H1 (cell line): Measurements from ENCODE around the gene MCC. TPM values are rescaled to one million over a fixed set of nuclear protein-coding genes. Genes with fewer than 3 reads are reported as not detected.
A peak's percentile ranks its signal among the peaks of the same experiment; 100 is the strongest.

Source experiments
- CTCF ChIA-PET: fragments of 300-600 bp; sonication (Branson Sonifier 250); formaldehyde crosslinking; loops from one replicate; lab custom pipeline; 2021; ENCODE audit not compliant: partially characterized antibody; lab: Charles Lee
- POLR2A ChIA-PET: fragments of 300-600 bp; sonication (Branson Sonifier 250); formaldehyde crosslinking; loops from one replicate; lab custom pipeline; 2021; ENCODE audit warnings: inconsistent platforms; ENCODE audit not compliant: partially characterized antibody; lab: Charles Lee
- DNase-seq, 2 experiments: peaks; one replicate each; pipeline versions ENCODE4 v3.0.0 to v3.0.0-alpha.2; 2010 to 2022; ENCODE audit warnings: low spot score in 2 of 2, low read depth in 1 of 2, mixed read lengths in 1 of 2
- FAIRE-seq: peaks from 2 replicates; lab custom pipeline; 2011; peaks lifted over from hg19 to GRCh38; lab: Jason Lieb, UNC
- H2AFZ ChIP-seq: 2 replicates; pipeline ENCODE4 v1.8.1; 2012; ENCODE audit warnings: low read length, inconsistent platforms
- H2AK5ac ChIP-seq: 2 replicates; pipeline ENCODE4 v1.6.1; 2013; ENCODE audit warnings: low read depth, low read length
- H2BK120ac ChIP-seq: replicated peaks from 2 replicates; pipeline ENCODE3; 2013; ENCODE audit warnings: low read depth, low read length, inconsistent platforms
- H2BK12ac ChIP-seq: 2 replicates; pipeline ENCODE4 v1.6.1; 2013; ENCODE audit warnings: low read depth, low read length
- H2BK15ac ChIP-seq: 2 replicates; pipeline ENCODE4 v1.6.1; 2013; ENCODE audit warnings: low read length
- H2BK20ac ChIP-seq: 2 replicates; pipeline ENCODE4 v1.6.1; 2013; ENCODE audit warnings: low read length
- H2BK5ac ChIP-seq: 2 replicates; pipeline ENCODE4 v1.6.1; 2013; ENCODE audit warnings: low read depth, low read length
- H3K14ac ChIP-seq: 2 replicates; pipeline ENCODE4 v1.6.1; 2013; ENCODE audit warnings: inconsistent platforms; ENCODE audit not compliant: insufficient read length
- H3K18ac ChIP-seq: 2 replicates; pipeline ENCODE4 v1.6.1; 2013; ENCODE audit warnings: low read length; ENCODE audit errors: extremely low read depth
- H3K23ac ChIP-seq: 2 replicates; pipeline ENCODE4 v1.6.1; 2013; ENCODE audit warnings: inconsistent platforms; ENCODE audit not compliant: insufficient read length
- H3K23me2 ChIP-seq: 2 replicates; pipeline ENCODE4 v1.6.1; 2013; ENCODE audit warnings: low read depth, low read length
- H3K27ac ChIP-seq: 2 replicates; pipeline ENCODE4 v1.6.1; 2011; ENCODE audit warnings: low read depth, low read length, inconsistent platforms
- H3K27me3 ChIP-seq, 4 experiments: replicated peaks in 1 of 4; 1 replicate in 1 of 4; 2 replicates in 3 of 4; pipeline versions ENCODE4 v1.6.1 to v1.8.1; 2011 to 2013; ENCODE audit warnings: low read length in 3 of 4, mild to moderate bottlenecking in 3 of 4, inconsistent platforms in 2 of 4, mixed read lengths in 2 of 4, moderate library complexity in 1 of 4; ENCODE audit not compliant: control insufficient read depth in 3 of 4, insufficient read depth in 3 of 4; ENCODE audit errors: extremely low read depth in 1 of 4
- H3K36me3 ChIP-seq, 4 experiments: 2 replicates each; pipeline versions ENCODE4 v1.6.1 to v1.8.1; 2011 to 2013; ENCODE audit warnings: mild to moderate bottlenecking in 4 of 4, low read length in 3 of 4, moderate library complexity in 2 of 4, control low read depth in 1 of 4, inconsistent platforms in 1 of 4; ENCODE audit not compliant: insufficient read depth in 4 of 4, control insufficient read depth in 2 of 4
- H3K4ac ChIP-seq: replicated peaks from 2 replicates; pipeline ENCODE3; 2013; ENCODE audit warnings: low read length, low read depth, mixed read lengths, inconsistent platforms; ENCODE audit not compliant: insufficient read length
- H3K4me1 ChIP-seq, 4 experiments: replicated peaks in 1 of 4; 1 replicate in 1 of 4; 2 replicates in 3 of 4; pipeline versions ENCODE4 v1.6.1 to v1.8.1; 2011 to 2013; ENCODE audit warnings: low read length in 3 of 4, inconsistent platforms in 2 of 4, mixed read lengths in 1 of 4; ENCODE audit not compliant: insufficient read depth in 4 of 4, control insufficient read depth in 3 of 4
- H3K4me2 ChIP-seq, 2 experiments: 2 replicates each; pipeline versions ENCODE4 v1.6.1 to v1.8.1; 2011 to 2013; ENCODE audit warnings: low read depth in 2 of 2, low read length in 2 of 2, control low read depth in 1 of 2, inconsistent platforms in 1 of 2, mild to moderate bottlenecking in 1 of 2; ENCODE audit not compliant: insufficient read depth in 1 of 2
- H3K4me3 ChIP-seq, 4 experiments: fragments of 200-600, 300-600 bp in 1 of 4; sonication (generic), shearing (Covaris generic), sonication (Bioruptor Twin) in 1 of 4; 2 replicates each; pipeline versions ENCODE4 v1.5.1 to v1.8.1; 2011 to 2016; ENCODE audit warnings: low read length in 4 of 4, low read depth in 3 of 4, control low read depth in 2 of 4, inconsistent platforms in 2 of 4, mild to moderate bottlenecking in 2 of 4, mixed read lengths in 1 of 4, moderate library complexity in 1 of 4; ENCODE audit not compliant: insufficient read depth in 2 of 4; ENCODE audit errors: extremely low read depth in 1 of 4
- H3K56ac ChIP-seq: replicated peaks from 2 replicates; pipeline ENCODE3; 2013; ENCODE audit warnings: low read depth, mild to moderate bottlenecking, mixed read lengths, low read length, inconsistent platforms; ENCODE audit not compliant: insufficient read length
- H3K79me1 ChIP-seq: 2 replicates; pipeline ENCODE4 v1.6.1; 2013; ENCODE audit warnings: low read depth, low read length, control low read depth
- H3K79me2 ChIP-seq, 2 experiments: 2 replicates each; pipeline versions ENCODE4 v1.6.1 to v1.8.1; 2012 to 2013; ENCODE audit warnings: low read length in 2 of 2, mild to moderate bottlenecking in 2 of 2, inconsistent platforms in 1 of 2; ENCODE audit not compliant: insufficient read depth in 2 of 2, control insufficient read depth in 1 of 2
- H3K9ac ChIP-seq, 4 experiments: replicated peaks in 1 of 4; 1 replicate in 1 of 4; 2 replicates in 3 of 4; pipeline versions ENCODE4 v1.6.1 to v1.8.1; 2011 to 2013; ENCODE audit warnings: low read depth in 3 of 4, low read length in 3 of 4, control low read depth in 2 of 4, mild to moderate bottlenecking in 2 of 4, moderate library complexity in 2 of 4, inconsistent platforms in 1 of 4; ENCODE audit errors: extremely low read depth in 1 of 4
- H3K9me3 ChIP-seq, 2 experiments: 2 replicates each; pipeline versions ENCODE4 v1.6.1 to v1.8.1; 2012 to 2013; ENCODE audit warnings: mild to moderate bottlenecking in 2 of 2, moderate library complexity in 2 of 2, control low read depth in 1 of 2, inconsistent platforms in 1 of 2, low read depth in 1 of 2, low read length in 1 of 2, mixed read lengths in 1 of 2; ENCODE audit not compliant: insufficient read depth in 2 of 2
- H4K20me1 ChIP-seq, 2 experiments: replicated peaks in 1 of 2; 2 replicates each; pipeline versions ENCODE3 to v1.8.1; 2011 to 2013; ENCODE audit warnings: inconsistent platforms in 2 of 2, low read length in 2 of 2, mild to moderate bottlenecking in 1 of 2; ENCODE audit not compliant: insufficient read depth in 2 of 2, control insufficient read depth in 1 of 2
- H4K5ac ChIP-seq: 2 replicates; pipeline ENCODE4 v1.6.1; 2013; ENCODE audit warnings: low read length, low read depth, mixed read lengths, inconsistent platforms; ENCODE audit not compliant: insufficient read length
- H4K8ac ChIP-seq: 2 replicates; pipeline ENCODE4 v1.8.0; 2013; ENCODE audit warnings: mild to moderate bottlenecking, moderate library complexity, low read length, inconsistent platforms; ENCODE audit not compliant: insufficient read depth; ENCODE audit errors: extremely low read depth
- H4K91ac ChIP-seq: replicated peaks from 2 replicates; pipeline ENCODE3; 2013; ENCODE audit warnings: low read length, mixed read lengths, inconsistent platforms; ENCODE audit not compliant: insufficient read length
- ATF3 ChIP-seq: IDR thresholded peaks from 2 replicates; pipeline ENCODE4 v1.6.1; 2011; ENCODE audit warnings: low read depth, mild to moderate bottlenecking, low read length; ENCODE audit not compliant: insufficient read depth
- CEBPB ChIP-seq: IDR thresholded peaks from 2 replicates; pipeline ENCODE4 v1.6.1; 2012; ENCODE audit warnings: low read depth, low read length
- EP300 ChIP-seq, 2 experiments: IDR thresholded peaks; 1 replicate in 1 of 2; 2 replicates in 1 of 2; pipeline ENCODE4 v1.6.1; 2011 to 2012; ENCODE audit warnings: low read depth in 2 of 2, low read length in 2 of 2, mild to moderate bottlenecking in 2 of 2, borderline replicate concordance in 1 of 2, inconsistent platforms in 1 of 2, moderate library complexity in 1 of 2
- HDAC6 ChIP-seq: IDR thresholded peaks from one replicate; pipeline ENCODE4 v1.7.1; 2012; ENCODE audit warnings: low read depth, mild to moderate bottlenecking, inconsistent platforms, low read length, moderate library complexity
- KDM5A ChIP-seq: fragments of 200-600 bp; IDR thresholded peaks from 2 replicates; pipeline ENCODE4 v1.7.1; 2012; ENCODE audit warnings: mild to moderate bottlenecking, low read length, inconsistent platforms, mixed read lengths
- WGBS, 2 experiments: shearing (Covaris generic) in 1 of 2; methylation state at CpG; one replicate each; pipeline versions ENCODE4 v1.1.6 to v1.1.7; 2013 to 2015; ENCODE audit warnings: low lambda C conversion rate in 2 of 2, mixed read lengths in 2 of 2, inconsistent platforms in 1 of 2, low coverage in 1 of 2, missing lambda C conversion rate in 1 of 2; ENCODE audit not compliant: insufficient replicate concordance in 2 of 2, insufficient coverage in 1 of 2, insufficient read length in 1 of 2; ENCODE audit errors: extremely low coverage in 1 of 2, missing lambda C conversion rate in 1 of 2; 5-methylcytosine and 5-hydroxymethylcytosine counted together
- polyA plus RNA-seq, 7 experiments: library from polyadenylated mRNA; depleted of rRNA in 3 of 7; stranded (reverse) in 5 of 7; unstranded in 2 of 7; fragments of >200 nt in 5 of 7; fragments of 200-250 nt in 2 of 7; gene quantifications; 1 replicate in 5 of 7; 2 replicates in 1 of 7; 4 replicates in 1 of 7; pipeline versions ENCODE4 v1.2.1 to v1.2.3, GENCODE V29; 2011 to 2013; ENCODE audit warnings: missing spikeins in 2 of 7, mixed read lengths in 2 of 7
- total RNA-seq: library from RNA; stranded (reverse); fragmentation: NEBNext Ultra II Directional; extraction: Animal tissue kit (Norgen Biotek cat#: 25700); gene quantifications from 2 replicates; pipeline ENCODE4 v1.2.1, GENCODE V29; 2021

Gene MCC
- total and polyA plus RNA-seq, 2 of the 8 experiments (the other 6 are each of a cell fraction or from before 2014, with no cell fraction given) = 2.6 to 18.3 TPM

- Histone ChIP-seq H3K23me2 (no peaks in the 10 kb centered on the region), H2BK20ac (no peak overlapping the region), H2AK5ac (no peak overlapping the region), H4K91ac (no peak overlapping the region), H3K14ac (no peak overlapping the region), H3K4me2 (no peak overlapping the region), H3K79me1 (no peaks in the 10 kb centered on the region), H4K20me1 (no peaks in the 10 kb centered on the region), H3K4ac (no peak overlapping the region), H3K18ac (no peak overlapping the region; the same call in 1 of the 2 replicates), H4K8ac (no peak overlapping the region), H3K27ac (no peak overlapping the region), H2BK120ac (no peak overlapping the region), H3K4me1 (peaks cover 5 to 17% (median 10%) of the 10 kb centered on the region in 4 experiments), H2AFZ (no peak overlapping the region), H3K56ac (no peak overlapping the region), H3K27me3 (no peaks in the 10 kb centered on the region), H3K9ac (no peak overlapping the region), H3K4me3 (no peak overlapping the region), H4K5ac (no peak overlapping the region), H3K9me3 (no peaks in the 10 kb centered on the region), H3K36me3 (no peaks in the 10 kb centered on the region), H2BK15ac (peak overlapping the region; percentile 24; the same call in 1 of the 2 replicates), H2BK5ac (0 out of 2 replicates have a peak overlapping the region, but pooled peaks have one; percentile 76), H2BK12ac (no peak overlapping the region), H3K79me2 (peaks cover 0 to 13% of the 10 kb centered on the region in 2 experiments; a peak in 1 of 4 replicates), H3K23ac (no peak overlapping the region)
- ChIA-PET POLR2A (no interaction called here), CTCF (no interaction called here)
- WGBS, 2 experiments = 80% methylated on average over 3 of the region's 3 CpGs; no CpG with 5 or more reads in 1 of the 2 experiments
- peak in 1 of 2 experiments; percentile 17 for DNase-seq
- no peak for FAIRE-seq
- TF ChIP-seq EP300 (IDR thresholded peaks at IDR 0.05; ENCODE audit: borderline replicate concordance in 1 of 2, low read depth in 2 of 2, low read length in 2 of 2) = no peak
- no peak for TF ChIP-seq HDAC6
- no peak for TF ChIP-seq CEBPB
- TF ChIP-seq KDM5A = no peak
- no peak for TF ChIP-seq ATF3
Measured at GRCh38 chr5:113223315-113223714, 264.9 kb downstream of the MCC start.
